ENCODE results near the gene PTP4A2.
A peak's percentile ranks its signal among the peaks of the same experiment; 100 is the strongest.
"Not testable (repeated sequence)": the region's sequence is repeated elsewhere in the genome, so short reads cannot be mapped to it uniquely, and the experiment has no call there.

Gene PTP4A2

GRCh38 chr1:31924839-31925238 is 13.3 kb downstream of the PTP4A2 start:
- DNase-seq (ENCODE audit: low spot score) = no peak

- DNase-seq (ENCODE audit: low spot score) = peak; percentile 61
Observed at GRCh38 chr1:31923901-31924535, 14.2 kb downstream of the PTP4A2 start.

- DNase-seq (ENCODE audit: low spot score) = no peak
Observed at GRCh38 chr1:31920956-31921355, 17.2 kb downstream of the PTP4A2 start.

GRCh38 chr1:31919591-31919990 is 18.6 kb downstream of the PTP4A2 start:
- no peak for DNase-seq (ENCODE audit: low spot score)

- no peak for DNase-seq (ENCODE audit: low spot score)
Observed at GRCh38 chr1:31915438-31915837, 22.7 kb downstream of the PTP4A2 start.

GRCh38 chr1:31913968-31914367 is 24.2 kb downstream of the PTP4A2 start:
- DNase-seq (ENCODE audit: low spot score) = no peak

- no peak for DNase-seq (ENCODE audit: low spot score)
Observed at GRCh38 chr1:31912839-31913239, 25.3 kb downstream of the PTP4A2 start.

GRCh38 chr1:31911994-31912780 is 26.0 kb downstream of the PTP4A2 start:
- DNase-seq (ENCODE audit: low spot score) = no peak

GRCh38 chr1:31910933-31911332 is 27.2 kb downstream of the PTP4A2 start:
- no peak for DNase-seq (ENCODE audit: low spot score)

GRCh38 chr1:31909691-31910090 is 28.5 kb downstream of the PTP4A2 start:
- DNase-seq (ENCODE audit: low spot score) = no peak

- DNase-seq (ENCODE audit: low spot score) = no peak
Observed at GRCh38 chr1:31906557-31906956, 31.6 kb downstream of the PTP4A2 start.

GRCh38 chr1:31905681-31906080 is 32.5 kb downstream of the PTP4A2 start:
- no peak for DNase-seq (ENCODE audit: low spot score)

- no peak for DNase-seq (ENCODE audit: low spot score)
Observed at GRCh38 chr1:31905093-31905509, 33.1 kb downstream of the PTP4A2 start.

GRCh38 chr1:31904339-31905092 is 33.7 kb downstream of the PTP4A2 start:
- DNase-seq (ENCODE audit: low spot score) = no peak

GRCh38 chr1:31902510-31902860 is 35.7 kb downstream of the PTP4A2 start:
- no peak for DNase-seq (ENCODE audit: low spot score)

GRCh38 chr1:31901838-31902509 is 36.2 kb downstream of the PTP4A2 start:
- no peak for DNase-seq (ENCODE audit: low spot score)

- no peak for DNase-seq (ENCODE audit: low spot score)
Observed at GRCh38 chr1:31900790-31901189, 37.4 kb downstream of the PTP4A2 start.

- no peak for DNase-seq (ENCODE audit: low spot score)
Observed at GRCh38 chr1:31897526-31898100, 40.6 kb downstream of the PTP4A2 start.

GRCh38 chr1:31895474-31896198 is 42.5 kb downstream of the PTP4A2 start:
- not testable (repeated sequence) for DNase-seq (ENCODE audit: low spot score)

GRCh38 chr1:31891280-31891679 is 46.9 kb downstream of the PTP4A2 start:
- no peak for DNase-seq (ENCODE audit: low spot score)

GRCh38 chr1:31888291-31888690 is 49.9 kb downstream of the PTP4A2 start:
- no peak for DNase-seq (ENCODE audit: low spot score)
